ENCODE measurements around the gene ROR2.

The ROR2 gene

GRCh38 chr9:91720751-91721705 is 229.0 kb downstream of the ROR2 start:
- no peak overlapping the region for H3K4me3 ChIP-seq (ENCODE audit: control insufficient read depth, low read depth, low read length)
- TF ChIP-seq, protein P1, sequence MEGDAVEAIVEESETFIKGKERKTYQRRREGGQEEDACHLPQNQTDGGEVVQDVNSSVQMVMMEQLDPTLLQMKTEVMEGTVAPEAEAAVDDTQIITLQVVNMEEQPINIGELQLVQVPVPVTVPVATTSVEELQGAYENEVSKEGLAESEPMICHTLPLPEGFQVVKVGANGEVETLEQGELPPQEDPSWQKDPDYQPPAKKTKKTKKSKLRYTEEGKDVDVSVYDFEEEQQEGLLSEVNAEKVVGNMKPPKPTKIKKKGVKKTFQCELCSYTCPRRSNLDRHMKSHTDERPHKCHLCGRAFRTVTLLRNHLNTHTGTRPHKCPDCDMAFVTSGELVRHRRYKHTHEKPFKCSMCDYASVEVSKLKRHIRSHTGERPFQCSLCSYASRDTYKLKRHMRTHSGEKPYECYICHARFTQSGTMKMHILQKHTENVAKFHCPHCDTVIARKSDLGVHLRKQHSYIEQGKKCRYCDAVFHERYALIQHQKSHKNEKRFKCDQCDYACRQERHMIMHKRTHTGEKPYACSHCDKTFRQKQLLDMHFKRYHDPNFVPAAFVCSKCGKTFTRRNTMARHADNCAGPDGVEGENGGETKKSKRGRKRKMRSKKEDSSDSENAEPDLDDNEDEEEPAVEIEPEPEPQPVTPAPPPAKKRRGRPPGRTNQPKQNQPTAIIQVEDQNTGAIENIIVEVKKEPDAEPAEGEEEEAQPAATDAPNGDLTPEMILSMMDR (conservative IDR thresholded peaks at IDR 0.05; ENCODE audit: control insufficient read depth, insufficient read depth, low read depth, low read length), result no peak
- no peak for DNase-seq (ENCODE audit: low read depth)

DNA sequence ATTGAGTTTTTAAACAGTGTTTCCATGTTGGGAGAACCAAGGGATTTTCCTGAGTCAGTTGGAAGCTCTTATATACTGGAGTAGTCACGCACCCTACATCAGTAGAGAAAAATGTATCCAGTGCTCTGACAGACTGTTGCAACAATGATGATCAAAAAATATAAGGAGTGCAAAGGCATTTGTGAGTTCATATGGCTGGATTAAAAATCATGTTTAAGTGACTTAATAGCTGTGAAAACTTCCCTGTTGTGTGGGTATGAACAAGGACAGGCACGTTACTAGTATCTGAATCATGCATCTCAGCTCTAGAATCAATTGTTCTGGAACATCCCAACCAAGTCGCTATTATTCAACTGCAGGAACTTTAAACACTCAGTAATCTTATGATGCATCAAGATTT is 229.7 kb downstream of the ROR2 start:
- DNase-seq (ENCODE audit: low read depth), result peak; percentile 27
- TF ChIP-seq, protein P1 (conservative IDR thresholded peaks at IDR 0.05; ENCODE audit: control insufficient read depth, insufficient read depth, low read depth, low read length), result no peak
- H3K4me3 ChIP-seq (ENCODE audit: control insufficient read depth, low read depth, low read length), result no peak overlapping the region

DNA sequence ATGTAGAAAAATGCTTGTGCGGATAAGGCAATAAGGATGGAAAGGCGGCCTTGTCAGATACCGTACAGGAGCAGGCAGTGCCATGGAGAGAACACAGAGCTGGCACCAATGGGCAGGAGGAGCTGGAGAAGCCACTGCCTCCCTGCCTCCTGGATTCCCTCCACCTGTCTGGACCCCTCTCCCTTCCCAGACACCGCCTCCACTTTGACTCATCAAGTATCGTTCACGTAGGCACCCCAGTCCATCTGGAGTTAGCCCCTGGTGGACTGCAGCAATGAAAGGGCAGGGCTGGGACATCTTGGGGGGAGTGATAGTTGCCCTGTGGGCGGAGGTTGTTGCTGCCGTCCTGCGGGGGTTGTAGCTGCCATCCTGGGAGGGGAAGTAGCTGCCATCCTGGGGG is 232.0 kb downstream of the ROR2 start:
- TF ChIP-seq, protein P1 (conservative IDR thresholded peaks at IDR 0.05; ENCODE audit: control insufficient read depth, insufficient read depth, low read depth, low read length), result no peak
- H3K4me3 ChIP-seq (ENCODE audit: control insufficient read depth, low read depth, low read length), result no peak overlapping the region
- DNase-seq (ENCODE audit: low read depth), result no peak

DNA sequence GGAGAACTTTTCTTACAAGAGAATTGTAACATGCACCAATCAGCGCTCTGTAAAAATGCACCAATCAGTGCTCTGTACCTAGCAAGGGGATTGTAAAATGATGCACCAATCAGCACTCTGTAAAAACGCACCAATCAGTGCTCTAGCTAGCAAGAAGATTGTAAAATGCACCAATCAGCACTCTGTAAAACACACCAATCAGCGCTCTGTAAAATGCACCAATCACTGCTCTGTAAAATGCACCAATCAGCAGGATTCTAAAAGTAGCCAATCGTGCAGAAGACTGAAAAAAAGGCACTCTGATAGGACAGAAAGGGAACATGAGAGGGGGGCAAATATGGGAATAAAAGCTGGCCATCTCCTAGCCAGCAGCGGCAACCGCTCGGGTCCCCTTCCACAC is 233.2 kb downstream of the ROR2 start:
- H3K4me3 ChIP-seq (ENCODE audit: control insufficient read depth, low read depth, low read length), result no peak overlapping the region
- TF ChIP-seq, protein P1 (conservative IDR thresholded peaks at IDR 0.05; ENCODE audit: control insufficient read depth, insufficient read depth, low read depth, low read length), result no peak
- DNase-seq (ENCODE audit: low read depth), result no peak

GRCh38 chr9:91716239-91716638 is 233.8 kb downstream of the ROR2 start:
- DNase-seq (ENCODE audit: low read depth), result no peak
- no peak overlapping the region for H3K4me3 ChIP-seq (ENCODE audit: control insufficient read depth, low read depth, low read length)
- TF ChIP-seq, protein P1 (conservative IDR thresholded peaks at IDR 0.05; ENCODE audit: control insufficient read depth, insufficient read depth, low read depth, low read length), result no peak

DNA sequence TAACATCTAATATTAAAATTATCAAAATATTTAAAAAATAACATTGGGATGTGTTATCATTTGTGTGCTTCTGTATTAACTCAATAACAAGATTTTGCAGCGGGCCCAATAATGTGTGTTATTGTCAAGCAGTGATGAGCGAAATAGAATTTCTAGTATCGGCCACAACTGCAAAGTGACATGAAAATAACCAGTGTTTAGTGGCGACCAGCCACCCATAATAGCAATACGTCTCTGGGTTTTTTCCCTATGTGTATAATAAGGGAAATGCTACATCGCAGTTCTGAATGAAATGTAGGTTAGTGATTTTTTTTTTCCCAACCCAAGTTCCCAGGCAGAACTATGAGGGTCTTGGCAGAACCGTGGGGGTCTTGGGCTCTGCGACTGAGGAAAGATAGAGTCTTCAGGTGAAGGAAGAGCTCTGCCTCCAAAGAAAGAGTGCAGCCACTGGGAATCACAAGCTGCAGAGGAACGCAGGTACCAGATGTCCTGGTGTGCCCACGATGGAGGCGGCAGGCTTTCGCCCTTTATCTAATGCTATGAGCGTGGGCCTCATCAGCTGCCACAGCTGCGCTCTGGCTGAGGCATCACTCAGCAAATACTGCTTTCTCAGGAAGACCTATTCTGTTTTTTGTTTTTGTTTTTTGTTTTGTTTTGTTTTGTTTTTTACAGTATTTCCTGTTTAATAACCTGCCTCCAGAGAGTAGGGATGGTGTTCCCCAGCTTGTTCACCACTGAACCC is 235.0 kb downstream of the ROR2 start:
- no peak for DNase-seq (ENCODE audit: low read depth)
- H3K4me3 ChIP-seq (ENCODE audit: control insufficient read depth, low read depth, low read length), result no peak overlapping the region
- TF ChIP-seq, protein P1 (conservative IDR thresholded peaks at IDR 0.05; ENCODE audit: control insufficient read depth, insufficient read depth, low read depth, low read length), result no peak
